Transverse colon (tissue), 4 donors: ENCODE measurements around the gene ATP9A. TPM values are rescaled to one million over a fixed set of nuclear protein-coding genes. Genes with fewer than 3 reads are reported as not detected.

ENCODE experiments used
- DNase-seq: peaks from one replicate; pipeline ENCODE4 v3.0.0-alpha.2; 2019
- H3K27ac ChIP-seq, 4 donors: fragments of 200-600 bp; sonication (generic); 2 replicates each; pipeline ENCODE4 v1.5.1; 2016 to 2018; ENCODE audit warnings: inconsistent platforms in 4 of 4
- H3K27me3 ChIP-seq: fragments of 200-600 bp; sonication (generic); 2 replicates; pipeline ENCODE4 v1.5.1; 2017; ENCODE audit warnings: inconsistent platforms
- H3K36me3 ChIP-seq, 4 donors: fragments of 200-600 bp; sonication (generic); 2 replicates each; pipeline ENCODE4 v1.5.1; 2017 to 2019; ENCODE audit warnings: inconsistent platforms in 4 of 4
- H3K4me1 ChIP-seq, 4 donors: fragments of 200-600 bp; sonication (generic); 2 replicates each; pipeline ENCODE4 v1.5.1; 2017 to 2020; ENCODE audit warnings: inconsistent platforms in 4 of 4
- H3K4me3 ChIP-seq, 4 donors: fragments of 200-600 bp; sonication (generic); 1 replicate in 1 of 4; 2 replicates in 3 of 4; pipeline versions ENCODE4 v1.5.1 to v1.6.1; 2017 to 2019; ENCODE audit warnings: inconsistent platforms in 4 of 4
- H3K9me3 ChIP-seq, 2 donors: fragments of 200-600 bp; sonication (generic); 2 replicates each; pipeline ENCODE4 v1.5.1; 2017 to 2019; ENCODE audit warnings: inconsistent platforms in 2 of 2
- EP300 ChIP-seq: sonication (generic); formaldehyde crosslinking; IDR thresholded peaks from one replicate; pipeline ENCODE4 v1.6.1; 2017; ENCODE audit warnings: antibody characterized with exemption, low read depth
- POLR2A ChIP-seq: fragments of 450-650 bp; IDR thresholded peaks from one replicate; pipeline ENCODE4 v1.6.1; 2016; ENCODE audit warnings: antibody characterized with exemption, mild to moderate bottlenecking, moderate library complexity
- POLR2AphosphoS5 ChIP-seq, 3 donors: sonication (generic); formaldehyde crosslinking; IDR thresholded peaks; one replicate each; pipeline ENCODE4 v1.6.1; 2016; ENCODE audit warnings: antibody characterized with exemption in 3 of 3
- WGBS, 2 donors: methylation state at CpG; one replicate each; pipeline ENCODE4 v1.1.5; 2018; ENCODE audit warnings: low coverage in 1 of 2; 5-methylcytosine and 5-hydroxymethylcytosine counted together
- in situ Hi-C, 4 donors: fragments of 200-750 bp; cut with MboI; loops; one replicate each; pipeline versions ENCODE4 v1.15.0 to v1.15.1; 2017; ENCODE audit warnings: low sequenced_read_pairs in 3 of 4, low pct_ligation_motif_present in 1 of 4, low pct_unique_long_range_greater_than_20kb in 1 of 4
- intact Hi-C: fragments of 100-400 bp; cut with DNase I; formaldehyde crosslinking; loops from one replicate; pipeline ENCODE4 v1.15.1; 2023; ENCODE audit warnings: low total_unique reads
- total RNA-seq, 4 donors: library from RNA; depleted of rRNA; stranded (reverse); fragments of >200 nt; gene quantifications; one replicate each; pipeline ENCODE4 v1.1.0, GENCODE V29; 2016
- TF ChIP-seq, protein P1 (sequence below), 5 experiments: fragments of 200-600 bp in 3 of 5; fragments of 450-650 bp in 2 of 5; sonication (generic) in 3 of 5; IDR thresholded peaks; 1 replicate in 2 of 5; 2 replicates in 3 of 5; pipeline ENCODE4 v1.5.1; 2016 to 2017; ENCODE audit warnings: antibody characterized with exemption in 5 of 5, inconsistent platforms in 3 of 5, mild to moderate bottlenecking in 2 of 5, moderate library complexity in 1 of 5

ATP9A gene
- total RNA-seq, 4 donors from 2014 or later: 66.3 to 93.0 (median 78.9) TPM

DNA sequence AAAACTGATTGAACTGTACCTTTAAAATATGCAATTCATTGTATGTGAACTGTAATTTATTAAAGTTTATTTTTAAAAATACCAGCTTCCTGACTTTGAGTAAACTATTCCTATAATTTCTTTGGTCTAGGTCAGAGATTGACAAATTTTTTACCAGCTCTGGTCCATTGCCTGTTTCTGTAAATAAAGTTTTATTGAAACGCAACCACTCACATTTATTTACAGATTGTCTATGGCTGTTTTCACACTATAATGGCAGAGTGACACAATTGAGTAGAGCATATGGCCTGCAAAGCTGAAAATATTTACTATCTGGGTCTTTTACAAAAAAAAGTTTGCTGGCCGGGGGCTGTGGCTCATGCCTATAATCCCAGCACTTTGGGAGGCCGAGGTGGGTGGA lies 192.7 kb downstream of the ATP9A start:
- Histone ChIP-seq H3K27ac (no peak overlapping the region), H3K36me3 (no peaks in the 10 kb centered on the region), H3K9me3 (no peaks in the 10 kb centered on the region), H3K27me3 (no peaks in the 10 kb centered on the region), H3K4me3 (no peak overlapping the region), H3K4me1 (no peaks in the 10 kb centered on the region)
- intact Hi-C loops: no loop called here
- DNase-seq: no peak
- 86 to 100% methylated on average over 2 to 3 of the region's 3 CpGs for WGBS, 2 donors
- in situ Hi-C loops: loop anchor here in 2 of 4 donors (25.0 kb wide), 2 partner anchors 188 to 588 kb away; no protein-coding TSS in a partner anchor
- TF ChIP-seq, protein P1, sequence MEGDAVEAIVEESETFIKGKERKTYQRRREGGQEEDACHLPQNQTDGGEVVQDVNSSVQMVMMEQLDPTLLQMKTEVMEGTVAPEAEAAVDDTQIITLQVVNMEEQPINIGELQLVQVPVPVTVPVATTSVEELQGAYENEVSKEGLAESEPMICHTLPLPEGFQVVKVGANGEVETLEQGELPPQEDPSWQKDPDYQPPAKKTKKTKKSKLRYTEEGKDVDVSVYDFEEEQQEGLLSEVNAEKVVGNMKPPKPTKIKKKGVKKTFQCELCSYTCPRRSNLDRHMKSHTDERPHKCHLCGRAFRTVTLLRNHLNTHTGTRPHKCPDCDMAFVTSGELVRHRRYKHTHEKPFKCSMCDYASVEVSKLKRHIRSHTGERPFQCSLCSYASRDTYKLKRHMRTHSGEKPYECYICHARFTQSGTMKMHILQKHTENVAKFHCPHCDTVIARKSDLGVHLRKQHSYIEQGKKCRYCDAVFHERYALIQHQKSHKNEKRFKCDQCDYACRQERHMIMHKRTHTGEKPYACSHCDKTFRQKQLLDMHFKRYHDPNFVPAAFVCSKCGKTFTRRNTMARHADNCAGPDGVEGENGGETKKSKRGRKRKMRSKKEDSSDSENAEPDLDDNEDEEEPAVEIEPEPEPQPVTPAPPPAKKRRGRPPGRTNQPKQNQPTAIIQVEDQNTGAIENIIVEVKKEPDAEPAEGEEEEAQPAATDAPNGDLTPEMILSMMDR (IDR thresholded peaks at IDR 0.05): no peak
- TF ChIP-seq EP300: no peak
- TF ChIP-seq POLR2A: no peak
- TF ChIP-seq POLR2AphosphoS5 (IDR thresholded peaks at IDR 0.05): no peak

DNA sequence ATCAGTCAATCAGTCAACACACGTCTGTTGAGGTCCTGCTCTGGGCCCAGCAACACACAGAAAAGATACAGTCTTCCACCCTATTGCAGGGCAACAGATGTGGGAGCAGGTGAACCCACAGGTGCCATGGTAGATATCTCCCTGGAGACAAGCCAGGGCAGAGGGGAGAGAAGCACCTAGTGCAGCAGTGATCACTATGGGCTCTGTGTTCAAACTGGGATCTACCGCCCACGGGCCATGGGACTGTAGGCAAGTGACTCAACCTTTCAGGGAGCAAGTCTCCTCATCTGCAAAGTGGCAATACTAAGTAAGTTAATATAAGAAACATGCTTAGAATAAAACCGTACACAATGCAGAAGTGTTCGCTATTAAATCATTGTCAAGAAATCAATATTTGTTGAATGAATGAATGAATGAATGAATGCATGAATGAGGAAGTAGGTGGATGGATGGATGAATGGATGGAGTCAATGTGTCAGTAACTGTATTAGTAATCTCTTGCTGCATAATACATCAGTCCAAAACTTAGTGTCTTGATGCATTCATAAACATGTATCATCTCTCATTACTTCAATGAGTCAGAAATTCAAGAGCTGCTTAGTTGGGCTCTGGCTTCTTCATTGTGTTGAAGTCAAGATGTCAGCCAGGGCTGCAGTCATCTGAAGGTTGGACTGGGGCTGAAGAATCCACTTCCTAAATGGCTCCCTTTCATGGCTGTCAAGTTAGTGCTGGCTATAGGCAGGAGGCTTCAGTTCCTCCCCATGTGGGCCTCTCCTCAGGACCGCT lies 193.7 kb downstream of the ATP9A start:
- intact Hi-C loops (no loop called here), in situ Hi-C loops (loop anchor here in 2 of 4 donors (25.0 kb wide), 2 partner anchors 187 to 587 kb away; no protein-coding TSS in a partner anchor)
- H3K27me3 ChIP-seq: peaks cover 2% of the 10 kb centered on the region
- WGBS, 2 donors: 93 to 95% methylated on average over 4 to 6 of the region's 6 CpGs
- no peak overlapping the region for H3K27ac ChIP-seq
- H3K4me1 ChIP-seq: no peaks in the 10 kb centered on the region
- H3K36me3 ChIP-seq: no peaks in the 10 kb centered on the region
- H3K9me3 ChIP-seq: no peaks in the 10 kb centered on the region
- no peak for DNase-seq
- TF ChIP-seq POLR2AphosphoS5 (IDR thresholded peaks at IDR 0.05) (no peak), EP300 (no peak), POLR2A (no peak)
- TF ChIP-seq, protein P1 (IDR thresholded peaks at IDR 0.05): no peak
- H3K4me3 ChIP-seq: no peak overlapping the region

DNA sequence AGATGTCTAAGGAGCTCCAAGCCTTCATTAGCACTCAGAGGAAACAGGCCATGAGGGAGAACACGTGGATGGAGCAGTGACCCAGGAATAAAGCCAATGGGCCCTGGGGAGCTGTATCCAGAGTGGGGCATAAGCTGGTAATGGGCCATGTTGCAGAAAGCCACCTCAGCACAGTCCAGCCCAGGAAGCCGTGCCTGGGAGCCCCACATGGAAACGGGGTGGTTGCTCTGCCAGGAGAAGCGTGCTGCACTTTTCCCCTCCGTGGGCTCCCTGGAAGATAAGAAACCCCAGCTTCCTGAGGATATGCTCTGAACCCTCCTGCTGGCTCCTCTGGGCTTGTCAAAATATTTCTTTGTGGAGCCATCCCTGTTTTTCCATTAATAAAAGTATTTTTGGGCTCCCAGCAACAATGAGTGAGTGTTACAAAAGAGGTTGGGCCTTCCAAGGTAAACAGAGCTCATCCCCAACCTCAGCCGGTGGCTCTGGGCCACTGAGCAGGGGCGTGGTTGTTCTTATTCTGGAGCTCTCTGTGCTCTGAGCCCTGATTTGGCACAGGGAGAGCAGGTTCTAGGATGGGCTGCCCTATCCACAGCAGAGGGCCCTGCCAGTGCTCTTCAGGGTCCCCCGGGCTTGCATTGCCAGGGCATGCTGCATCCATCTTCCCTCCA lies 194.5 kb downstream of the ATP9A start:
- Histone ChIP-seq H3K27ac (no peak overlapping the region), H3K9me3 (no peaks in the 10 kb centered on the region), H3K4me3 (no peak overlapping the region), H3K36me3 (no peaks in the 10 kb centered on the region), H3K4me1 (no peaks in the 10 kb centered on the region), H3K27me3 (peaks cover 2% of the 10 kb centered on the region)
- DNase-seq: no peak
- TF ChIP-seq, protein P1 (IDR thresholded peaks at IDR 0.05): no peak
- TF ChIP-seq POLR2A (no peak), EP300 (no peak), POLR2AphosphoS5 (IDR thresholded peaks at IDR 0.05) (no peak)
- WGBS, 2 donors: 55 to 69% methylated on average over 2 to 8 of the region's 8 CpGs
- in situ Hi-C loops (no loop called here), intact Hi-C loops (no loop called here)

DNA sequence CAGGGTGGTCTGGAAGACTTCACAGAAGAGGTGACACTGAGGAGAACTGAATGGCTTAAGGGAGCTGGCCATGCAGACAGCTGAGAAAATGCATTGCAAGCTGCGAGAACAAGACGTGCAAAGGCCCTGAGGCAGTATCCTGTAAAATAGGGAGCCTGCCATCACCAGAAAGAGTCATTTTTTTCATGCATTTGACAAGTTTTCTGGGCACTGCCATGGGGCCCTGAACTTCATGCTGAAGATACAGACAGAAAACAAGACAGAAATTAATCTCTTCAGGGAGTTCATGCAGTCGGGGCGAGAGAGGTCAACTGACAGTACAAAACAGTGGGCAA lies 196.8 kb downstream of the ATP9A start:
- in situ Hi-C loops (no loop called here), intact Hi-C loops (no loop called here)
- TF ChIP-seq POLR2AphosphoS5 (IDR thresholded peaks at IDR 0.05) (no peak), POLR2A (no peak), EP300 (no peak)
- TF ChIP-seq, protein P1 (IDR thresholded peaks at IDR 0.05): no peak
- WGBS, 2 donors: 91 to 92% methylated on average over 4 of the region's 4 CpGs
- Histone ChIP-seq H3K9me3 (no peaks in the 10 kb centered on the region), H3K36me3 (no peaks in the 10 kb centered on the region), H3K4me1 (no peaks in the 10 kb centered on the region), H3K27me3 (peaks cover 2% of the 10 kb centered on the region), H3K27ac (no peak overlapping the region), H3K4me3 (no peak overlapping the region)
- DNase-seq: no peak
